Glutamatergic neuron (in vitro differentiated cells): ENCODE data around the gene ACRBP. TPM values are rescaled to one million over a fixed set of nuclear protein-coding genes. Genes with fewer than 3 reads are reported as not detected.

Source experiments
- DNase-seq: peaks from one replicate; pipeline ENCODE4 v3.0.0; 2022
- H3K27ac Mint-ChIP-seq: one replicate; pipeline ENCODE4 v1.8.0; 2020; ENCODE audit warnings: mild to moderate bottlenecking, mixed read lengths, inconsistent platforms; ENCODE audit not compliant: unreplicated experiment
- H3K27me3 Mint-ChIP-seq: one replicate; pipeline ENCODE4 v1.8.0; 2020; ENCODE audit warnings: mild to moderate bottlenecking, moderate library complexity, mixed read lengths, inconsistent platforms; ENCODE audit not compliant: unreplicated experiment
- H3K36me3 Mint-ChIP-seq: one replicate; pipeline ENCODE4 v1.8.0; 2020; ENCODE audit warnings: mild to moderate bottlenecking, mixed read lengths, inconsistent platforms; ENCODE audit not compliant: unreplicated experiment
- H3K4me1 Mint-ChIP-seq: one replicate; pipeline ENCODE4 v1.8.0; 2020; ENCODE audit warnings: mild to moderate bottlenecking, low read depth, mixed read lengths, inconsistent platforms; ENCODE audit not compliant: unreplicated experiment
- H3K4me3 Mint-ChIP-seq: one replicate; pipeline ENCODE4 v1.8.0; 2020; ENCODE audit warnings: mild to moderate bottlenecking, mixed read lengths, inconsistent platforms; ENCODE audit not compliant: unreplicated experiment
- H3K9me3 Mint-ChIP-seq: one replicate; pipeline ENCODE4 v1.8.0; 2020; ENCODE audit warnings: mild to moderate bottlenecking, moderate library complexity, mixed read lengths, inconsistent platforms; ENCODE audit not compliant: unreplicated experiment
- CTCF ChIP-seq: fragments of 200-600 bp; sonication (generic); IDR thresholded peaks from one replicate; pipeline ENCODE4 v1.5.0; 2021; ENCODE audit not compliant: partially characterized antibody, unreplicated experiment
- long read RNA-seq: library from polyadenylated mRNA; unstranded; transcript quantifications from one replicate; pipeline ENCODE4 v2.0.0, GENCODE V29; 2020; ENCODE audit not compliant: unreplicated experiment
- total RNA-seq: library from RNA; stranded (reverse); fragmentation: NEBNext Ultra II Directional; extraction: Animal tissue kit (Norgen Biotek cat#: 25700); gene quantifications from one replicate; pipeline ENCODE4 v1.2.1, GENCODE V29; 2021; ENCODE audit not compliant: unreplicated experiment

The ACRBP gene
- 2.5 TPM for total RNA-seq
- long read RNA-seq = 0 reads

- H3K36me3 Mint-ChIP-seq = peaks cover 27% of the 10 kb centered on the region
- H3K9me3 Mint-ChIP-seq = peaks cover 8% of the 10 kb centered on the region
- peak within 1 kb of the TSS; percentile 70 for H3K27ac Mint-ChIP-seq
- peaks cover 5% of the 10 kb centered on the region for H3K4me1 Mint-ChIP-seq
- H3K4me3 Mint-ChIP-seq = peak within 1 kb of the TSS; percentile 88
- peak; percentile 79 for DNase-seq
- no peak for TF ChIP-seq CTCF
- peaks cover 6% of the 10 kb centered on the region for H3K27me3 Mint-ChIP-seq
Measured at GRCh38 chr12:6647083-6647604, at the start of gene ACRBP. Gene ACRBP (minus strand): TSS chr12:6647432. CDS start chr12:6647366, 66 bp downstream.

DNA sequence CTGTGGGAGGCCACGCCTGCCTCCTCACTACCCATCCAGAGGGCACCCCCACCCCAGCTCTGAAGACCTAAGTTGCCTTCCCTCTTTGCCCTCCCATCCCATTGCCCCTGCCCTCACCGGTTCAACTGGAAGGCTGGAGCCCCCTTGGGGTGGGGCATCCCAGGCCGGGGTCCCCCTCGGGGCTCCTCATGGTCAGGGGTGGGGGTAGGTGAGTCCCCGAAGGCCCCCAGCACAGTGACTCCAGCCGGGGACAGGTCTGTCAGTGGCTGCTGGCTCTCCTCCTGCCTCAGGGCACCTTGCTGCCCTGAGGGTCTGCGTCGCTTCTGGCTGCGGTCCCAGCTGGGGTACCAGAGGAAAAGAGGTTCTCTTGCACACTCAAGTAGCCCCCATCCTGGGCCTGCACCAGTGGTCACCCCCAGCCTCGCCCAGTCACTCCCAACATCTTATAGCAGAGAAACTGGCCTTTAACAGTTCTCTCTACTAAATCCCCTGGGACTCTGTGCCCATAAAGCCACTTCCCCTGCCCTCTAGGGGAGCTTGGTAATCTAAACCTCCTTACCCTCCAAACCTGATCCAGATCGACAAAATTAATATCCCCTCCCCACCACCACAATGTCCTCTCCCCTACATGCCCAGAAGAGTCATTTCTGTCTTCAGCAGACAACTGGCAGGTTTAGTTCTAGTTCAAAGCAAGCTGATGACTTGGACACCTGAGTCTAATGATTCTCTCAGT is 48.2 kb upstream of the ACRBP start:
- H3K36me3 Mint-ChIP-seq = peaks cover 8% of the 10 kb centered on the region
- no peak for TF ChIP-seq CTCF
- H3K9me3 Mint-ChIP-seq = peaks cover 29% of the 10 kb centered on the region
- peak overlapping the region; percentile 20 for H3K4me3 Mint-ChIP-seq
- DNase-seq = no peak
- peaks cover 27% of the 10 kb centered on the region for H3K27me3 Mint-ChIP-seq
- peaks cover 17% of the 10 kb centered on the region for H3K4me1 Mint-ChIP-seq
- H3K27ac Mint-ChIP-seq = no peak overlapping the region

GRCh38 chr12:6694701-6695100 is 47.5 kb upstream of the ACRBP start:
- no peak for DNase-seq
- no peak for TF ChIP-seq CTCF
- Mint-ChIP-seq H3K27ac (peak overlapping the region; percentile 31), H3K4me3 (no peak overlapping the region), H3K36me3 (peaks cover 8% of the 10 kb centered on the region), H3K27me3 (peaks cover 30% of the 10 kb centered on the region), H3K9me3 (peaks cover 30% of the 10 kb centered on the region), H3K4me1 (peaks cover 21% of the 10 kb centered on the region)

DNA sequence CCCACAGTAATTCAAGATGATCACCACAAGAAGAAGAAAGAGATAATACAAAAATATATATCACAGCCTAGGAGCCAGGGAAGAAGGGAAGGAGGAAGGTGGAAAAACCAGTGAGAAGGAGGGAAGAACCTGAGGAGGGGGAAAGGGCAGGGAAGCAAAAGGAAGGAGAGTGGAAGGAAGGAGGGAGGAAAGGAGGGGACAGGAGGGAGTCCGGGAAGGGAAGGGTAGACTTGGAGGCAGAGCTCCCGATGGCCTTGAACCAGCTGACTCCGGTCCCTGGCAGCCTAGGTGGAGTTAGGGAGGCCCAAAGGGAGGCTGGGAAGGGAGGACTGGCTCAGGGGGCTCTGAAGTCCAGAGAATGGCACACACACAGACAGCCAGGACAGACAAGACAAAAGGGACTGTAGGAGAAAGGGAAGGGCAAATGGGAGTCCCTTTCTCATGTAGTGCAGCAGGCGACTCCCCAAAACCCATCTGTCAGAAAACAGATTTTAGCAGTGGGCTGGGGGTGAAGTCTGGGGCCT is 46.7 kb upstream of the ACRBP start:
- peaks cover 8% of the 10 kb centered on the region for H3K36me3 Mint-ChIP-seq
- H3K9me3 Mint-ChIP-seq = peaks cover 24% of the 10 kb centered on the region
- peaks cover 25% of the 10 kb centered on the region for H3K27me3 Mint-ChIP-seq
- no peak for TF ChIP-seq CTCF
- peaks cover 16% of the 10 kb centered on the region for H3K4me1 Mint-ChIP-seq
- no peak for DNase-seq
- no peak overlapping the region for H3K27ac Mint-ChIP-seq
- H3K4me3 Mint-ChIP-seq = no peak overlapping the region

GRCh38 chr12:6692888-6693287 is 45.7 kb upstream of the ACRBP start:
- H3K4me1 Mint-ChIP-seq = peaks cover 11% of the 10 kb centered on the region
- peak overlapping the region; percentile 44 for H3K4me3 Mint-ChIP-seq

More at GRCh38 chr12:6692888-6693287, 45.7 kb upstream of the ACRBP start:
- H3K9me3 Mint-ChIP-seq = peaks cover 20% of the 10 kb centered on the region
- H3K27me3 Mint-ChIP-seq = peaks cover 20% of the 10 kb centered on the region
- TF ChIP-seq CTCF = no peak
- peaks cover 8% of the 10 kb centered on the region for H3K36me3 Mint-ChIP-seq
- DNase-seq = no peak
- H3K27ac Mint-ChIP-seq = no peak overlapping the region
